AG04449 (cell line): Measurements from ENCODE around the gene PRKAR1A.

Experiments
- CTCF ChIA-PET: fragments of 350-600 bp; formaldehyde crosslinking; extraction: SDS; loops from one replicate; lab custom pipeline; 2021; ENCODE audit warnings: antibody characterized with exemption; lab: Yijun Ruan, JAX
- POLR2A ChIA-PET: fragments of 400-600, 350-600 bp; formaldehyde crosslinking; extraction: SDS; loops from one replicate; lab custom pipeline; 2020; ENCODE audit warnings: antibody characterized with exemption, inconsistent platforms; lab: Yijun Ruan, JAX
- DNase-seq: peaks from one replicate; pipeline ENCODE4 v3.0.0-alpha.2; 2010; ENCODE audit warnings: low read depth, low spot score
- H3K4me3 ChIP-seq: 2 replicates; pipeline ENCODE4 v1.5.1; 2011; ENCODE audit warnings: low read depth, mild to moderate bottlenecking, control low read depth, low read length
- TF ChIP-seq, protein P1 (sequence below): IDR thresholded peaks from one replicate; pipeline ENCODE4 v1.5.1; 2011; ENCODE audit warnings: mild to moderate bottlenecking, moderate library complexity, low read length, control low read depth, inconsistent platforms; ENCODE audit not compliant: insufficient read depth; ENCODE audit errors: missing control alignments

PRKAR1A gene

GRCh38 chr17:68522266-68522665 lies 10.0 kb downstream of the PRKAR1A start:
- CTCF ChIA-PET, result interaction anchor here (2.3 kb wide), 1 partner anchor 239 kb away, joined by 5 read pairs; no protein-coding TSS in a partner anchor
- TF ChIP-seq, protein P1, sequence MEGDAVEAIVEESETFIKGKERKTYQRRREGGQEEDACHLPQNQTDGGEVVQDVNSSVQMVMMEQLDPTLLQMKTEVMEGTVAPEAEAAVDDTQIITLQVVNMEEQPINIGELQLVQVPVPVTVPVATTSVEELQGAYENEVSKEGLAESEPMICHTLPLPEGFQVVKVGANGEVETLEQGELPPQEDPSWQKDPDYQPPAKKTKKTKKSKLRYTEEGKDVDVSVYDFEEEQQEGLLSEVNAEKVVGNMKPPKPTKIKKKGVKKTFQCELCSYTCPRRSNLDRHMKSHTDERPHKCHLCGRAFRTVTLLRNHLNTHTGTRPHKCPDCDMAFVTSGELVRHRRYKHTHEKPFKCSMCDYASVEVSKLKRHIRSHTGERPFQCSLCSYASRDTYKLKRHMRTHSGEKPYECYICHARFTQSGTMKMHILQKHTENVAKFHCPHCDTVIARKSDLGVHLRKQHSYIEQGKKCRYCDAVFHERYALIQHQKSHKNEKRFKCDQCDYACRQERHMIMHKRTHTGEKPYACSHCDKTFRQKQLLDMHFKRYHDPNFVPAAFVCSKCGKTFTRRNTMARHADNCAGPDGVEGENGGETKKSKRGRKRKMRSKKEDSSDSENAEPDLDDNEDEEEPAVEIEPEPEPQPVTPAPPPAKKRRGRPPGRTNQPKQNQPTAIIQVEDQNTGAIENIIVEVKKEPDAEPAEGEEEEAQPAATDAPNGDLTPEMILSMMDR, result no peak
- POLR2A ChIA-PET, result no interaction called here
- no peak for DNase-seq
- H3K4me3 ChIP-seq, result no peak overlapping the region

DNA sequence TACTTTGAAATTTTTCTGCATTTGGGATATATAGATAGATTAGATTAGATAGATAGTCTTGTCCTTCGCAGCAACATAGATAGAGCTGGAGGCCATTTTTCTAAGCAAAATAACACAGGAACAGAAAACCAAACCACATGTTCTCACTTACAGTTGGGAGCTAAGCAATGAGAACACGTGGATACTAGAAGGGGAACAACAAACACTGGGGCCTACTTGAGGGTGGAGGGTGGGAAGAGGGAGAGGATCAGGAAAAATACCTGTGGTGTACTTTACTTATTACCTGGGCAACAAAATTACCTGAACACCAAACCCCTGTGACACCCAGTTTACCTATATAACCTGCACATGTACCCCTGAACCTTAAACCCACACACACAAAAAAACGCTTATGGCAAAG lies 14.3 kb downstream of the PRKAR1A start:
- DNase-seq, result no peak
- TF ChIP-seq, protein P1, result no peak
- ChIA-PET POLR2A (no interaction called here), CTCF (interaction anchor here (1.5 to 2.4 kb wide), 4 partner anchors 7 to 236 kb away, joined by 3 to 8 read pairs (median 6); no protein-coding TSS in a partner anchor)
- H3K4me3 ChIP-seq, result no peak overlapping the region

- no peak for DNase-seq
Measured at GRCh38 chr17:68527314-68527713, 15.1 kb downstream of the PRKAR1A start.

GRCh38 chr17:68531252-68531651 lies 19.0 kb downstream of the PRKAR1A start:
- ChIA-PET POLR2A (no interaction called here), CTCF (interaction anchor here (1.1 to 4.0 kb wide), 2 partner anchors 12 to 229 kb away, joined by 3 to 71 read pairs; no protein-coding TSS in a partner anchor)
- H3K4me3 ChIP-seq, result no peak overlapping the region
- no peak for DNase-seq
- TF ChIP-seq, protein P1, result no peak

More at GRCh38 chr17:68527314-68527713, 15.1 kb downstream of the PRKAR1A start:
- POLR2A ChIA-PET, result no interaction called here
- TF ChIP-seq, protein P1, result no peak
- CTCF ChIA-PET, result interaction anchor here (1.5 to 2.3 kb wide), 2 partner anchors 234 to 235 kb away, joined by 3 to 8 read pairs; no protein-coding TSS in a partner anchor
- H3K4me3 ChIP-seq, result no peak overlapping the region

GRCh38 chr17:68532826-68533225 lies 20.6 kb downstream of the PRKAR1A start:
- CTCF ChIA-PET, result interaction anchor here (1.2 to 4.0 kb wide), 5 partner anchors 7 to 228 kb away, joined by 3 to 71 read pairs (median 7); no protein-coding TSS in a partner anchor

More at GRCh38 chr17:68532826-68533225, 20.6 kb downstream of the PRKAR1A start:
- POLR2A ChIA-PET, result no interaction called here
- H3K4me3 ChIP-seq, result no peak overlapping the region
- TF ChIP-seq, protein P1, result no peak
- no peak for DNase-seq
